NCI-H1694 treated with DMSO at 0.1 percent for 48 hours (cell line): ENCODE measurements around the gene NRIP1.
"Not testable (repeated sequence)": the region's sequence is repeated elsewhere in the genome, so short reads cannot be mapped to it uniquely, and the experiment has no call there.

Experiments
- DNase-seq: peaks from one replicate; lab custom pipeline; 2025; lab: John Stamatoyannopoulos, UW

NRIP1 gene

GRCh38 chr21:15039607-15040299, 25.0 kb downstream of the NRIP1 start:
- no peak for DNase-seq

- DNase-seq = no peak
These were observed 26.9 kb downstream of the NRIP1 start for GRCh38 chr21:15037900-15038293.

- DNase-seq = no peak
These were observed 27.5 kb downstream of the NRIP1 start for GRCh38 chr21:15037095-15037899.

- DNase-seq = no peak
These were observed 28.6 kb downstream of the NRIP1 start for GRCh38 chr21:15036189-15036588.

- DNase-seq = no peak
These were observed 30.5 kb downstream of the NRIP1 start for GRCh38 chr21:15034126-15034853.

GRCh38 chr21:15031790-15032357, 32.9 kb downstream of the NRIP1 start:
- no peak for DNase-seq

GRCh38 chr21:15031362-15031761, 33.4 kb downstream of the NRIP1 start:
- not testable (repeated sequence) for DNase-seq

GRCh38 chr21:15030861-15031260, 33.9 kb downstream of the NRIP1 start:
- DNase-seq = not testable (repeated sequence)

- DNase-seq = no peak
These were observed 35.7 kb downstream of the NRIP1 start for GRCh38 chr21:15029077-15029476.

- no peak for DNase-seq
These were observed 36.6 kb downstream of the NRIP1 start for GRCh38 chr21:15028186-15028585.

GRCh38 chr21:15027056-15027455, 37.7 kb downstream of the NRIP1 start:
- DNase-seq = no peak

GRCh38 chr21:15026370-15026769, 38.4 kb downstream of the NRIP1 start:
- no peak for DNase-seq

- no peak for DNase-seq
These were observed 41.0 kb downstream of the NRIP1 start for GRCh38 chr21:15023776-15024175.

GRCh38 chr21:15022608-15023261, 42.1 kb downstream of the NRIP1 start:
- no peak for DNase-seq

- no peak for DNase-seq
These were observed 44.0 kb downstream of the NRIP1 start for GRCh38 chr21:15020797-15021196.

- no peak for DNase-seq
These were observed 46.4 kb downstream of the NRIP1 start for GRCh38 chr21:15018382-15018781.

- no peak for DNase-seq
These were observed 49.0 kb downstream of the NRIP1 start for GRCh38 chr21:15015622-15016471.

- no peak for DNase-seq
These were observed 50.6 kb downstream of the NRIP1 start for GRCh38 chr21:15014221-15014620.

GRCh38 chr21:15011967-15012366, 52.8 kb downstream of the NRIP1 start:
- no peak for DNase-seq

GRCh38 chr21:15010645-15011044, 54.2 kb downstream of the NRIP1 start:
- DNase-seq = no peak

GRCh38 chr21:15009837-15010363, 54.9 kb downstream of the NRIP1 start:
- no peak for DNase-seq
